Esophagus muscularis mucosa (tissue), 4 donors: ENCODE data around the gene MID1.

Source experiments
- EP300 ChIP-seq: sonication (generic); formaldehyde crosslinking; IDR thresholded peaks from one replicate; pipeline ENCODE4 v1.6.1; 2017; ENCODE audit warnings: antibody characterized with exemption
- POLR2A ChIP-seq: fragments of 450-650 bp; IDR thresholded peaks from one replicate; pipeline ENCODE4 v1.6.1; 2017; ENCODE audit warnings: antibody characterized with exemption, moderate library complexity, mild to moderate bottlenecking, low read depth
- POLR2AphosphoS5 ChIP-seq, 2 donors: sonication (generic); formaldehyde crosslinking; IDR thresholded peaks; one replicate each; pipeline ENCODE4 v1.6.1; 2017; ENCODE audit warnings: antibody characterized with exemption in 2 of 2
- TF ChIP-seq, protein P1 (sequence below), 3 experiments: fragments of 200-600 bp in 2 of 3; fragments of 450-650 bp in 1 of 3; sonication (generic) in 2 of 3; IDR thresholded peaks; one replicate each; pipeline ENCODE4 v1.5.1; 2017 to 2019; ENCODE audit warnings: antibody characterized with exemption in 3 of 3, mild to moderate bottlenecking in 2 of 3, moderate library complexity in 1 of 3

DNA sequence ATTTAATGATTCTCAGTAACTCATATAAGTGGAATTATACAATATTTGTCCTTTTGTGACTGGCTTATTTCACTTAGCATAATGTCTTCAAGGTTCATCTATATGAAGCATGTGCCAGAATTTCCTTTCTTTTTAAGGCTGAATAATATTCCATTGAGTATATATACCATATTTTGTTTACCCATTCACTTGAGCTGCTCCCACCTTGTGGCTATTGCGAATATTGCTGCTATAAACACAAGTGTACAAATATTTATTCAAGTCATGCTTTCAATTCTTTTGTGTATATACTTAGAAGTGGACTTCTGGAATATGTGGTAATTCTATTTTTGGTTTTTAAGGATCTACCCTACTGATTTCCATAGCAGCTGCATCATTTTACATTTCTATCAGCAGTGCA is 219.1 kb downstream of the MID1 start:
- no peak for TF ChIP-seq POLR2A
- TF ChIP-seq, protein P1, sequence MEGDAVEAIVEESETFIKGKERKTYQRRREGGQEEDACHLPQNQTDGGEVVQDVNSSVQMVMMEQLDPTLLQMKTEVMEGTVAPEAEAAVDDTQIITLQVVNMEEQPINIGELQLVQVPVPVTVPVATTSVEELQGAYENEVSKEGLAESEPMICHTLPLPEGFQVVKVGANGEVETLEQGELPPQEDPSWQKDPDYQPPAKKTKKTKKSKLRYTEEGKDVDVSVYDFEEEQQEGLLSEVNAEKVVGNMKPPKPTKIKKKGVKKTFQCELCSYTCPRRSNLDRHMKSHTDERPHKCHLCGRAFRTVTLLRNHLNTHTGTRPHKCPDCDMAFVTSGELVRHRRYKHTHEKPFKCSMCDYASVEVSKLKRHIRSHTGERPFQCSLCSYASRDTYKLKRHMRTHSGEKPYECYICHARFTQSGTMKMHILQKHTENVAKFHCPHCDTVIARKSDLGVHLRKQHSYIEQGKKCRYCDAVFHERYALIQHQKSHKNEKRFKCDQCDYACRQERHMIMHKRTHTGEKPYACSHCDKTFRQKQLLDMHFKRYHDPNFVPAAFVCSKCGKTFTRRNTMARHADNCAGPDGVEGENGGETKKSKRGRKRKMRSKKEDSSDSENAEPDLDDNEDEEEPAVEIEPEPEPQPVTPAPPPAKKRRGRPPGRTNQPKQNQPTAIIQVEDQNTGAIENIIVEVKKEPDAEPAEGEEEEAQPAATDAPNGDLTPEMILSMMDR (IDR thresholded peaks at IDR 0.05) = no peak
- TF ChIP-seq EP300 = no peak
- no peak for TF ChIP-seq POLR2AphosphoS5 (IDR thresholded peaks at IDR 0.05)
